Parathyroid adenoma (tissue), 2 donors: ENCODE results near the gene AGAP3.
"Not testable (repeated sequence)": the region's sequence is repeated elsewhere in the genome, so short reads cannot be mapped to it uniquely, and the experiment has no call there.

Experiments used
- H2AFZ ChIP-seq: fragments of 300-600 bp; sonication (generic); one replicate; pipeline ENCODE4 v1.7.0; 2017; ENCODE audit warnings: antibody characterized with exemption, mild to moderate bottlenecking
- H3K27ac ChIP-seq: fragments of 300-600 bp; sonication (generic); one replicate; pipeline ENCODE4 v1.7.0; 2017
- H3K27me3 ChIP-seq: fragments of 300-600 bp; sonication (generic); one replicate; pipeline ENCODE4 v1.7.0; 2017; ENCODE audit warnings: low read length; ENCODE audit not compliant: control insufficient read depth, insufficient read depth
- H3K36me3 ChIP-seq: fragments of 300-600 bp; sonication (generic); one replicate; pipeline ENCODE4 v1.7.0; 2017; ENCODE audit warnings: low read length; ENCODE audit not compliant: control insufficient read depth, insufficient read depth
- H3K4me1 ChIP-seq: fragments of 300-600 bp; sonication (generic); one replicate; pipeline ENCODE4 v1.7.0; 2017; ENCODE audit warnings: control low read depth
- H3K4me2 ChIP-seq: fragments of 300-600 bp; sonication (generic); one replicate; pipeline ENCODE4 v1.7.0; 2017; ENCODE audit warnings: low read length
- H3K4me3 ChIP-seq: fragments of 300-600 bp; sonication (generic); one replicate; pipeline ENCODE4 v1.7.0; 2017; ENCODE audit warnings: low read depth, low read length
- H3K79me2 ChIP-seq: fragments of 300-600 bp; sonication (generic); one replicate; pipeline ENCODE4 v1.7.0; 2017; ENCODE audit warnings: control low read depth
- H3K9ac ChIP-seq: fragments of 300-600 bp; sonication (generic); one replicate; pipeline ENCODE4 v1.7.0; 2017; ENCODE audit warnings: mild to moderate bottlenecking
- H3K9me3 ChIP-seq: fragments of 300-600 bp; sonication (generic); one replicate; pipeline ENCODE4 v1.7.0; 2017; ENCODE audit warnings: low read length; ENCODE audit not compliant: control insufficient read depth
- CTCF ChIP-seq: fragments of 300-600 bp; sonication (generic); IDR thresholded peaks from one replicate; pipeline ENCODE4 v1.7.0; 2017; ENCODE audit warnings: antibody characterized with exemption, mild to moderate bottlenecking
- donor health status: primary hyperparathyroidism.

Gene AGAP3

GRCh38 chr7:151085691-151086620 lies at the start of gene AGAP3:
Gene AGAP3 (plus strand): TSS chr7:151086475. CDS start chr7:151086742, 267 bp downstream.
- peak within 1 kb of the TSS; percentile 87 for H3K27ac ChIP-seq
- TF ChIP-seq CTCF: no peak
- H3K4me1 ChIP-seq: peaks cover 44% of the 10 kb centered on the region
- H2AFZ ChIP-seq: peak within 1 kb of the TSS; percentile 71
- peaks cover 33% of the 10 kb centered on the region for H3K79me2 ChIP-seq
- no peaks in the 10 kb centered on the region for H3K27me3 ChIP-seq
- peak within 1 kb of the TSS; percentile 97 for H3K4me2 ChIP-seq
- no peaks in the 10 kb centered on the region for H3K9me3 ChIP-seq
- no peaks in the 10 kb centered on the region for H3K36me3 ChIP-seq
- peak within 1 kb of the TSS; percentile 78 for H3K4me3 ChIP-seq
- H3K9ac ChIP-seq: peak within 1 kb of the TSS; percentile 82

GRCh38 chr7:151038951-151039849 lies 47.1 kb upstream of the AGAP3 start:
- H3K27ac ChIP-seq: no peak overlapping the region
- peaks cover 3% of the 10 kb centered on the region for H3K79me2 ChIP-seq
- no peak for TF ChIP-seq CTCF
- H3K4me2 ChIP-seq: no peak overlapping the region
- H3K9ac ChIP-seq: no peak overlapping the region
- no peaks in the 10 kb centered on the region for H3K9me3 ChIP-seq
- no peak overlapping the region for H2AFZ ChIP-seq
- H3K27me3 ChIP-seq: no peaks in the 10 kb centered on the region
- no peak overlapping the region for H3K4me3 ChIP-seq
- no peaks in the 10 kb centered on the region for H3K4me1 ChIP-seq
- no peaks in the 10 kb centered on the region for H3K36me3 ChIP-seq

GRCh38 chr7:151039850-151040548 lies 46.3 kb upstream of the AGAP3 start:
- no peak overlapping the region for H3K27ac ChIP-seq
- H3K27me3 ChIP-seq: no peaks in the 10 kb centered on the region
- H3K9me3 ChIP-seq: no peaks in the 10 kb centered on the region
- no peak overlapping the region for H3K4me2 ChIP-seq
- no peaks in the 10 kb centered on the region for H3K4me1 ChIP-seq
- no peak overlapping the region for H3K9ac ChIP-seq
- TF ChIP-seq CTCF: no peak
- no peaks in the 10 kb centered on the region for H3K36me3 ChIP-seq
- H3K4me3 ChIP-seq: no peak overlapping the region
- H3K79me2 ChIP-seq: peaks cover 2% of the 10 kb centered on the region
- H2AFZ ChIP-seq: no peak overlapping the region

GRCh38 chr7:151040616-151041375 lies 45.5 kb upstream of the AGAP3 start:
- H3K27me3 ChIP-seq: no peaks in the 10 kb centered on the region
- no peak overlapping the region for H3K4me2 ChIP-seq
- H3K9me3 ChIP-seq: no peaks in the 10 kb centered on the region
- no peak overlapping the region for H3K9ac ChIP-seq
- no peak overlapping the region for H3K4me3 ChIP-seq
- no peaks in the 10 kb centered on the region for H3K36me3 ChIP-seq
- no peak overlapping the region for H3K27ac ChIP-seq
- TF ChIP-seq CTCF: no peak
- H3K4me1 ChIP-seq: no peaks in the 10 kb centered on the region
- H3K79me2 ChIP-seq: no peaks in the 10 kb centered on the region
- H2AFZ ChIP-seq: no peak overlapping the region

- H3K4me2 ChIP-seq, H3K79me2 ChIP-seq, H3K9ac ChIP-seq, H3K27ac ChIP-seq, H3K36me3 ChIP-seq, H3K27me3 ChIP-seq, H3K4me3 ChIP-seq, H2AFZ ChIP-seq, H3K9me3 ChIP-seq: not testable (repeated sequence)
- H3K4me1 ChIP-seq: peaks cover 17% of the 10 kb centered on the region
Measured at GRCh38 chr7:151043449-151043848, 42.8 kb upstream of the AGAP3 start.
